ENCODE results near the gene FNIP2. TPM values are rescaled to one million over a fixed set of nuclear protein-coding genes. Genes with fewer than 3 reads are reported as not detected.

Gene FNIP2
- total RNA-seq, 2 experiments from 2014 or later = 0.09 to 1.0 TPM

- Histone ChIP-seq H3K9me3 (ENCODE audit: low read length) (no peaks in the 10 kb centered on the region), H4K20me1 (ENCODE audit: insufficient read depth, low read length) (no peaks in the 10 kb centered on the region; the same call in 1 of the 2 replicates), H3K27ac (ENCODE audit: low read depth, low read length, poor library complexity, severe bottlenecking) (no peak overlapping the region), H3K4me3 (ENCODE audit: low read depth, low read length, poor library complexity, severe bottlenecking) (no peak overlapping the region), H3K36me3 (ENCODE audit: insufficient read depth, low read length) (no peaks in the 10 kb centered on the region), H3K4me2 (ENCODE audit: low read length) (no peak overlapping the region), H2AFZ (ENCODE audit: low read length) (no peak overlapping the region), H3K4me1 (ENCODE audit: insufficient read depth, low read length, poor library complexity, severe bottlenecking) (no peaks in the 10 kb centered on the region), H3K9me2 (ENCODE audit: insufficient read depth, low read length) (no peaks in the 10 kb centered on the region), H3K79me2 (ENCODE audit: insufficient read depth, low read depth, low read length) (no peaks in the 10 kb centered on the region)
- TF ChIP-seq CTCF (conservative IDR thresholded peaks at IDR 0.05; ENCODE audit: low read length) (no peak), EZH2phosphoT487 (IDR thresholded peaks at IDR 0.05; ENCODE audit: borderline replicate concordance, low read depth, low read length) (no peak)
- POLR2A ChIA-PET = no interaction called here
- BruUV-seq (replicated peaks) = no TSS peak
- CTCF ChIA-PET (ENCODE audit: unreplicated experiment) = no interaction called here
- DNase-seq (ENCODE audit: low spot score) = no peak
- intact Hi-C loops (cut with micrococcal nuclease; ENCODE audit: unreplicated experiment) = no loop called here
Measured at GRCh38 chr4:158825433-158826036, 56.7 kb downstream of the FNIP2 start.

GRCh38 chr4:158826057-158826456 is 57.2 kb downstream of the FNIP2 start:
- no peak overlapping the region for H2AFZ ChIP-seq (ENCODE audit: low read length)
- H3K4me1 ChIP-seq (ENCODE audit: insufficient read depth, low read length, poor library complexity, severe bottlenecking) = no peaks in the 10 kb centered on the region
- no peak overlapping the region for H3K27ac ChIP-seq (ENCODE audit: low read depth, low read length, poor library complexity, severe bottlenecking)
- no peak for DNase-seq (ENCODE audit: low spot score)
- BruUV-seq (replicated peaks) = no TSS peak
- no peaks in the 10 kb centered on the region for H3K9me3 ChIP-seq (ENCODE audit: low read length)
- H3K36me3 ChIP-seq (ENCODE audit: insufficient read depth, low read length) = no peaks in the 10 kb centered on the region
- ChIA-PET CTCF (ENCODE audit: unreplicated experiment) (no interaction called here), POLR2A (no interaction called here)
- no peak for TF ChIP-seq EZH2phosphoT487 (IDR thresholded peaks at IDR 0.05; ENCODE audit: borderline replicate concordance, low read depth, low read length)
- TF ChIP-seq CTCF (conservative IDR thresholded peaks at IDR 0.05; ENCODE audit: low read length) = no peak
- no peak overlapping the region for H3K4me2 ChIP-seq (ENCODE audit: low read length)
- no peaks in the 10 kb centered on the region for H3K79me2 ChIP-seq (ENCODE audit: insufficient read depth, low read depth, low read length)
- no peaks in the 10 kb centered on the region for H3K9me2 ChIP-seq (ENCODE audit: insufficient read depth, low read length)
- intact Hi-C loops (cut with micrococcal nuclease; ENCODE audit: unreplicated experiment) = no loop called here
- no peak overlapping the region for H3K4me3 ChIP-seq (ENCODE audit: low read depth, low read length, poor library complexity, severe bottlenecking)
- no peaks in the 10 kb centered on the region; the same call in 1 of the 2 replicates for H4K20me1 ChIP-seq (ENCODE audit: insufficient read depth, low read length)

- Histone ChIP-seq H3K4me1 (ENCODE audit: insufficient read depth, low read length, poor library complexity, severe bottlenecking) (no peaks in the 10 kb centered on the region), H3K9me3 (ENCODE audit: low read length) (no peaks in the 10 kb centered on the region), H3K27ac (ENCODE audit: low read depth, low read length, poor library complexity, severe bottlenecking) (no peak overlapping the region), H3K79me2 (ENCODE audit: insufficient read depth, low read depth, low read length) (no peaks in the 10 kb centered on the region), H3K4me2 (ENCODE audit: low read length) (no peak overlapping the region), H2AFZ (ENCODE audit: low read length) (no peak overlapping the region), H3K4me3 (ENCODE audit: low read depth, low read length, poor library complexity, severe bottlenecking) (no peak overlapping the region), H3K9me2 (ENCODE audit: insufficient read depth, low read length) (no peaks in the 10 kb centered on the region), H4K20me1 (ENCODE audit: insufficient read depth, low read length) (no peaks in the 10 kb centered on the region; the same call in 1 of the 2 replicates), H3K36me3 (ENCODE audit: insufficient read depth, low read length) (no peaks in the 10 kb centered on the region)
- no TSS peak for BruUV-seq (replicated peaks)
- ChIA-PET CTCF (ENCODE audit: unreplicated experiment) (interaction anchor here (0.6 kb wide), 1 partner anchor 401 kb away, joined by 3 read pairs; no protein-coding TSS in a partner anchor), POLR2A (no interaction called here)
- TF ChIP-seq CTCF (conservative IDR thresholded peaks at IDR 0.05; ENCODE audit: low read length) = no peak
- TF ChIP-seq EZH2phosphoT487 (IDR thresholded peaks at IDR 0.05; ENCODE audit: borderline replicate concordance, low read depth, low read length) = no peak
- no peak for DNase-seq (ENCODE audit: low spot score)
- intact Hi-C loops (cut with micrococcal nuclease; ENCODE audit: unreplicated experiment) = no loop called here
Measured at GRCh38 chr4:158826882-158827281, 58.1 kb downstream of the FNIP2 start.

Measured in OCI-LY7 (cell line).